ENCODE measurements around the gene BMPR1A. TPM values are rescaled to one million over a fixed set of nuclear protein-coding genes. Genes with fewer than 3 reads are reported as not detected.
"Not testable (repeated sequence)": the region's sequence is repeated elsewhere in the genome, so short reads cannot be mapped to it uniquely, and the experiment has no call there.

The BMPR1A gene
- total and polyA plus RNA-seq, 2 of the 13 experiments (the other 11 are each of a cell fraction or from before 2014, with no cell fraction given): 17.8 to 44.2 TPM

DNA sequence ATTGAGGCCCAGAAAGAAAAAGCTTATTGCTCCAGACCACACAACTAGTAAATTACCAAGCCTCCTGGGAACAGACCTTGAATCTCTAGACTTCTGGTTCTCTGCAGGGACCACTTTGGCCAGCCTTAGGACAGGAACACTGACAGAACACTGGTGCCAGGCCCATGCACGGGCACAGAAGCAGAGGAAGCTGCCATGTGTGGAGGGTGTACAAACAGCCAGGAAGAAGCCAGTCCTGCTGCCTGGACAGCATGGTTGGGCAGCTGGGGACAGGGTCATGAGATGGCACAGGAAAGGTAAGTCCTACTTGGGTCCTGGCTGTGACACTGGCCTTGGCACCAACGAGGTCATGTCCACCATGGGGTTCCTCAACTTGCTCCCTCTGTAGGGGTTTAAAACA, 181.8 kb downstream of the BMPR1A start (continued):
- TF ChIP-seq, protein P1, sequence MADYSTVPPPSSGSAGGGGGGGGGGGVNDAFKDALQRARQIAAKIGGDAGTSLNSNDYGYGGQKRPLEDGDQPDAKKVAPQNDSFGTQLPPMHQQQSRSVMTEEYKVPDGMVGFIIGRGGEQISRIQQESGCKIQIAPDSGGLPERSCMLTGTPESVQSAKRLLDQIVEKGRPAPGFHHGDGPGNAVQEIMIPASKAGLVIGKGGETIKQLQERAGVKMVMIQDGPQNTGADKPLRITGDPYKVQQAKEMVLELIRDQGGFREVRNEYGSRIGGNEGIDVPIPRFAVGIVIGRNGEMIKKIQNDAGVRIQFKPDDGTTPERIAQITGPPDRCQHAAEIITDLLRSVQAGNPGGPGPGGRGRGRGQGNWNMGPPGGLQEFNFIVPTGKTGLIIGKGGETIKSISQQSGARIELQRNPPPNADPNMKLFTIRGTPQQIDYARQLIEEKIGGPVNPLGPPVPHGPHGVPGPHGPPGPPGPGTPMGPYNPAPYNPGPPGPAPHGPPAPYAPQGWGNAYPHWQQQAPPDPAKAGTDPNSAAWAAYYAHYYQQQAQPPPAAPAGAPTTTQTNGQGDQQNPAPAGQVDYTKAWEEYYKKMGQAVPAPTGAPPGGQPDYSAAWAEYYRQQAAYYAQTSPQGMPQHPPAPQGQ (CRISPR knock-in tag; IDR thresholded peaks at IDR 0.05; ENCODE audit: borderline replicate concordance): no peak
- TF ChIP-seq, protein P2, sequence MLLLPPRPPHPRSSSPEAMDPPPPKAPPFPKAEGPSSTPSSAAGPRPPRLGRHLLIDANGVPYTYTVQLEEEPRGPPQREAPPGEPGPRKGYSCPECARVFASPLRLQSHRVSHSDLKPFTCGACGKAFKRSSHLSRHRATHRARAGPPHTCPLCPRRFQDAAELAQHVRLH (CRISPR knock-in tag; IDR thresholded peaks at IDR 0.05; ENCODE audit: borderline replicate concordance, low read depth): no peak
- TF ChIP-seq ZNF841 (CRISPR knock-in tag; IDR thresholded peaks at IDR 0.05; ENCODE audit: borderline replicate concordance) (no peak), ZNF232 (CRISPR knock-in tag; IDR thresholded peaks at IDR 0.05; ENCODE audit: borderline replicate concordance) (no peak), REXO4 (CRISPR knock-in tag; IDR thresholded peaks at IDR 0.05; ENCODE audit: borderline replicate concordance) (no peak), SKI (IDR thresholded peaks at IDR 0.05; ENCODE audit: partially characterized antibody) (no peak)
- TF ChIP-seq, protein P3, sequence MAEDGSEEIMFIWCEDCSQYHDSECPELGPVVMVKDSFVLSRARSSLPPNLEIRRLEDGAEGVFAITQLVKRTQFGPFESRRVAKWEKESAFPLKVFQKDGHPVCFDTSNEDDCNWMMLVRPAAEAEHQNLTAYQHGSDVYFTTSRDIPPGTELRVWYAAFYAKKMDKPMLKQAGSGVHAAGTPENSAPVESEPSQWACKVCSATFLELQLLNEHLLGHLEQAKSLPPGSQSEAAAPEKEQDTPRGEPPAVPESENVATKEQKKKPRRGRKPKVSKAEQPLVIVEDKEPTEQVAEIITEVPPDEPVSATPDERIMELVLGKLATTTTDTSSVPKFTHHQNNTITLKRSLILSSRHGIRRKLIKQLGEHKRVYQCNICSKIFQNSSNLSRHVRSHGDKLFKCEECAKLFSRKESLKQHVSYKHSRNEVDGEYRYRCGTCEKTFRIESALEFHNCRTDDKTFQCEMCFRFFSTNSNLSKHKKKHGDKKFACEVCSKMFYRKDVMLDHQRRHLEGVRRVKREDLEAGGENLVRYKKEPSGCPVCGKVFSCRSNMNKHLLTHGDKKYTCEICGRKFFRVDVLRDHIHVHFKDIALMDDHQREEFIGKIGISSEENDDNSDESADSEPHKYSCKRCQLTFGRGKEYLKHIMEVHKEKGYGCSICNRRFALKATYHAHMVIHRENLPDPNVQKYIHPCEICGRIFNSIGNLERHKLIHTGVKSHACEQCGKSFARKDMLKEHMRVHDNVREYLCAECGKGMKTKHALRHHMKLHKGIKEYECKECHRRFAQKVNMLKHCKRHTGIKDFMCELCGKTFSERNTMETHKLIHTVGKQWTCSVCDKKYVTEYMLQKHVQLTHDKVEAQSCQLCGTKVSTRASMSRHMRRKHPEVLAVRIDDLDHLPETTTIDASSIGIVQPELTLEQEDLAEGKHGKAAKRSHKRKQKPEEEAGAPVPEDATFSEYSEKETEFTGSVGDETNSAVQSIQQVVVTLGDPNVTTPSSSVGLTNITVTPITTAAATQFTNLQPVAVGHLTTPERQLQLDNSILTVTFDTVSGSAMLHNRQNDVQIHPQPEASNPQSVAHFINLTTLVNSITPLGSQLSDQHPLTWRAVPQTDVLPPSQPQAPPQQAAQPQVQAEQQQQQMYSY (CRISPR knock-in tag; IDR thresholded peaks at IDR 0.05): no peak

DNA sequence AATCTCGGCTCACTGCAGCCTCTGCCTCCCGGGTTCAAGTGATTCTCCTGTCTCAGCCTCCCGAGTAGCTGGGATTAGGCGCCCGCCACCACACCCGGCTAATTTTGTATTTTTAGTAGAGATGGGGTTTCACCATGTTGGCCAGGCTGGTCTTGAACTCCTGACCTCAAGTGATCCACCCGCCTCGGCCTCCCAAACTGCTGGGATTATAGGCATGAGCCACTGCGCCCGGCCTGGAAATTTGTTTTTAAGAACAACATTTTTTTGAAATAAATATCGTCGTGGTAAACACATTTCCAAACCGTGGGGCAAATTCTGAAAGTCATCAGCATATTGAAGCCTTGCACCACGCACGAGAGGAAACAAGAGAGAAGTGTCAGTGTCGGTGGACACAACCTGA, 183.7 kb downstream of the BMPR1A start:
- H3K9ac ChIP-seq (ENCODE audit: insufficient read depth, low read depth, low read length); H3K9me3 ChIP-seq (ENCODE audit: low read length); H3K79me2 ChIP-seq (ENCODE audit: insufficient read depth, low read length); H3K4me2 ChIP-seq (ENCODE audit: low read depth, low read length); BruUV-seq (replicated peaks); DNase-seq (ENCODE audit: low spot score); H2AFZ ChIP-seq (ENCODE audit: low read length); FAIRE-seq; in situ Hi-C loops (cut with HindIII; ENCODE audit: extremely low pct_ligation_motif_present, low pct_unique_long_range_greater_than_20kb); H3K27ac ChIP-seq (ENCODE audit: extremely low read length, insufficient read depth, low read length); intact Hi-C loops (cut with micrococcal nuclease; ENCODE audit: unreplicated experiment); ATAC-seq; H4K20me1 ChIP-seq (ENCODE audit: insufficient read depth, low read length); POLR2A ChIA-PET; H3K36me3 ChIP-seq (replicated peaks in 1 of 2; ENCODE audit: control insufficient read depth in 1 of 2, insufficient read depth in 2 of 2, low read length in 2 of 2): not testable (repeated sequence)
- 73% methylated on average over 16 of the region's 16 CpGs for WGBS (ENCODE audit: low lambda C conversion rate)
- CTCF ChIA-PET (ENCODE audit: low intra/inter-chr PET ratio, low total read pairs): interaction anchor here (0.7 to 2.6 kb wide), 4 partner anchors 19 to 252 kb away, joined by 3 to 26 read pairs (median 12); partner anchors contain the start of gene SNCG
- Histone ChIP-seq H3K27me3 (ENCODE audit: control insufficient read depth in 1 of 2, insufficient read depth in 2 of 2, low read length in 2 of 2) (peaks cover 3 to 11% of the 10 kb centered on the region in 2 experiments; a peak in 2 of 5 replicates), H3K4me3 (replicated peaks in 1 of 3; ENCODE audit: insufficient read depth in 1 of 3, low read depth in 2 of 3, low read length in 3 of 3) (0 out of 6 replicates have a peak overlapping the region, but pooled peaks of 1 of the 3 experiments have one; percentile 75), H3K4me1 (ENCODE audit: insufficient read depth, low read length) (peaks cover 24% of the 10 kb centered on the region)

Data from HepG2 (cell line).